HG02642 (cell line): ENCODE results near the gene CTRB1.

Experiments
- ATAC-seq: cut with Tn5 transposase; IDR thresholded peaks from one replicate; pipeline ENCODE4 v1.9.1; 2021; ENCODE audit warnings: mild to moderate bottlenecking; ENCODE audit not compliant: unreplicated experiment, poor library complexity

The CTRB1 gene

GRCh38 chr16:75218256-75219076 lies at the start of gene CTRB1:
TSS of gene CTRB1 (plus strand) at chr16:75218988. CDS start at chr16:75219008, 20 bp downstream.
- ATAC-seq, result peak; percentile 79

GRCh38 chr16:75169899-75170405 lies 48.8 kb upstream of the CTRB1 start:
- ATAC-seq, result no peak

DNA sequence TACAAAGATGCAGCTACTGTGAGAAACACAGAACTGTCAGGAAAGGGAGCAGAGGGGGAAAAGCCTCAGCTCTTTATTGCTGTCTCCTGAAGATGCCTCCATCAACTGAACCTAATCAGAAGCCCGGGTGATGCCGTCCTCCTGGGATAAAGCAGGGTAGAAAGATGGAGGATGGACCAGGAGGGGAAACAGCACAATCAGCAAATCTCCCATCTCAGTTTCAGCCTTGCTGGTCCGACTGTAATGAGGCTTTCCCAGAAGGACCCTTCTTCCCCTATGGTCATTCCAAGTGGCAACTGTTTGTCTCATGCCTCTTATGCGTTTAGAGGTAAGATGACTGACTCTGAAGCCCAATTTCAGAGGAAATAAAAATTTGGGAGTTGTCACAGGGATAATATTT lies 46.2 kb upstream of the CTRB1 start:
- ATAC-seq, result no peak

GRCh38 chr16:75175074-75175473 lies 43.7 kb upstream of the CTRB1 start:
- no peak for ATAC-seq

DNA sequence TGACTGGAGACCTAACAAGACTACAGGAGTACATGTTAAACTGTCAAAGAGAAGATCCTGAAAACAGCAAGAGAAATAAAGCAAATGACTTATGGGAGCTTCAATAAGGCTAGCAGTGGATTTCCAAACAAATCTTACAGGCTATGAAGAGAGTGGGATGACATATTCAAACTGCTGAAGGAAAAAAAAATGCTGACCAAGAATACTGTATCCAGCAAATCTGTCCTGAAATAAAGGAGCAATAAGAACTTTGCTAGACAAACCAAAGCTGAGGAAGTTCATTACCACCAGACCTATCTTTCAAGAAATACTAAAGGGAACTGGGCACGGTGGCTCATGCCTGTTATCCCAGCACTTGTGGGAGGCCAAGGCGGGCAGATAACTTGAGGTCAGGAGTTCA lies 41.9 kb upstream of the CTRB1 start:
- ATAC-seq, result no peak

GRCh38 chr16:75179208-75179607 lies 39.6 kb upstream of the CTRB1 start:
- no peak for ATAC-seq

- ATAC-seq, result no peak
Measured at GRCh38 chr16:75181630-75182029, 37.2 kb upstream of the CTRB1 start.

DNA sequence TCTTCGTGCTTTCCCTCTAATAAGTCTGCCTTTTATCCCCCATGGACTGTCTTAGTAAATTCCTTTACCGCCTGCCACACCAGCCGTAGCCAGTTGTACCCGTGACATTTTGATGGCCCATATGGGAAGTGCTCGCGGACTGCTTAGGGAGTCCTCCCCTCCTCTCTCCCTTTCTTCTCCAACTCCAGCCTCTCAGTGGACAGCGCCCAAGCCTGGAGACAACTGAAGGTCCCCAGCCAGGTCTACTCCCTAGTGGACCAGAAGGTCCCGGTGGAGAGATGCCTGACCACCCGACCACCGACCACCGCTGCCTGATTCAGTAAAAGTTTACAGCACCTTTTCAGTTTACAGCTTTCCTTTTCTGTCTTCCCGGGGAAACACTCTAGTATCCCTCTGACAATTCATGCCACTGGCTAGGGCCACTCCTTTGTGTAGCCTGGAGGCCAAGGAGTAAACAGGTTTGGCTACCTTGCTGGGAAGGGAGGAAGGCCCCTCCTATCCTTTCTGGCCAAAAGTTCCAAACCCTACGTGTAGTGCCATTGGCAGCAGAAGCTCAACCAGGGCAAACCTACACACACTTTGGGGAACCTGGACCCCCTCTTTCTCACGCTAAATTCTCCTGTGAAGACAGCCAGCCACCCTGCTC lies 29.8 kb upstream of the CTRB1 start:
- ATAC-seq, result no peak

DNA sequence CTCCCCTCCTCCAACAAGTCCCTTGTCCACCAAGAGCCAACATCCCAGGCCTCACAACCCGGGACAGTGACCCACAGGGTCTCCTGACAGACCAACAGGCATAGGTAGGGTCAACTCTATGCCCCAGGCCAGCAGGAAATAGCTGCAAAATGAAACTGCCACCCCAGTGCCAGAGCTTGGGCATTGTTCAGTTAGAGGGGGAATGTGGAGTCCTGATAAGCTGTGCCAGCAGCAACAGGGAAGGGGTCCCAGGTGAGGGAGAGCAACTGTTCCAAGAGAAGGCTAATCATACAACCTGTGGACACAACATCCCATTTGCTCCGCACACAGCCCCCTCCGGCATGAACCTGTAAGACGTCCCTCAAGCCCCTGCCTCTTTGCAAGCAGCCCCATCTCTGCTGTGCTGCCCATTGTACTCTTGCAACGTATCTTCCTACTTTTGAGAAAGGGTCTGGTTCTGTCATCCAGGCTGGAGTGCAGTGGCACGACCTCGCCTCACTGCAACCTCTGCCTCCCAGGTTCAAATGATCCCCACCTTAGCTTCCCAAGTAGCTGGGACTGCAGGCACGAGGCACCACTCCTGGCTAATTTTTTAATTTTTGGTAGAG lies 29.0 kb upstream of the CTRB1 start:
- no peak for ATAC-seq

DNA sequence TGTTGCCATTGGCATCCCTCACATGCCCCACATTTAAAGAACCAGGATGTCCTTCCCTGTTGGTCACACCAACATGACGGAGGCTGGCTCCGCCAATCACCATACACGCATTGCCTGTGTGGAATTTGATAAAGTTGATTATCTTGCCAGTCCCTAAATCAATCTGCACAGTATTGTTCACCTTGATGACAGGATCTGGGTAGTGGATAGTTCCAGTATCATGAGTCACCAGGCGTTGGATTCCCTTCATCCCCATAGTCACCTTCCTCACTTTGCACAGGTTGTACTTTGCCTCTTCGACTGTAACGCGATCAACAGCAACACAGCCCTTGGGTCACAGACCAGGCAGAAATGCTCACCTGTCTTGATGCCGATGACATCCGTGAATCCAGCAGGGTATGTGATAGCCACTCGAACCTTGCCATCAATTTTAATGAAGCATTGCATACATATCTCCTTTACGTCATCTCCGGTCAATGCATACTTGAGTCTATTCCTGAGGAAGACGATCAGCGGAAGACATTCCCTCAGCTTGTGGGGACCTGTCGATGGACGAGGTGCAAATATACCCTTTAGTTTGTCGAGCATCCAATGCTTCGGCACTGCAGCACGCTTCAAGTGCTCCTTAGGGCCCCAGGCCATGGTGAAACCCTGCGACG lies 26.1 kb upstream of the CTRB1 start:
- ATAC-seq, result no peak

DNA sequence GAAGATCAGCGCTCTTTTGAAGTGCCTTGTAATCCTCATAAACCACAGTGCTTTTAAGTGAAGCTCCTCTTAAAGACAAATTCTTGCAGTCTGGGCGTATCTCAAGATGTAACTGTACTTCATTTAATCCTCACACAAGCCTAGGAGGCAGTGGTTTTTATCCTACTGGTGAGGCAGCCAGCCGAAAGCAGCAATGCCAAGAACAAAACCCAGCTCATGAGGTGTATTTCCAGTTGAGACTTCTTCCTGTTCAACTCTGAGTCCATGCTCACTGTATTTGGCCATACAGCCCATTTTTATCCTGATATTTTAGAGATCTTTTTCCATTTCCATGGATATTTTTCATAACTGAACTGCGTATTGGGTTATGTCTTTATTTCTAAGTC lies 25.5 kb upstream of the CTRB1 start:
- ATAC-seq, result no peak

DNA sequence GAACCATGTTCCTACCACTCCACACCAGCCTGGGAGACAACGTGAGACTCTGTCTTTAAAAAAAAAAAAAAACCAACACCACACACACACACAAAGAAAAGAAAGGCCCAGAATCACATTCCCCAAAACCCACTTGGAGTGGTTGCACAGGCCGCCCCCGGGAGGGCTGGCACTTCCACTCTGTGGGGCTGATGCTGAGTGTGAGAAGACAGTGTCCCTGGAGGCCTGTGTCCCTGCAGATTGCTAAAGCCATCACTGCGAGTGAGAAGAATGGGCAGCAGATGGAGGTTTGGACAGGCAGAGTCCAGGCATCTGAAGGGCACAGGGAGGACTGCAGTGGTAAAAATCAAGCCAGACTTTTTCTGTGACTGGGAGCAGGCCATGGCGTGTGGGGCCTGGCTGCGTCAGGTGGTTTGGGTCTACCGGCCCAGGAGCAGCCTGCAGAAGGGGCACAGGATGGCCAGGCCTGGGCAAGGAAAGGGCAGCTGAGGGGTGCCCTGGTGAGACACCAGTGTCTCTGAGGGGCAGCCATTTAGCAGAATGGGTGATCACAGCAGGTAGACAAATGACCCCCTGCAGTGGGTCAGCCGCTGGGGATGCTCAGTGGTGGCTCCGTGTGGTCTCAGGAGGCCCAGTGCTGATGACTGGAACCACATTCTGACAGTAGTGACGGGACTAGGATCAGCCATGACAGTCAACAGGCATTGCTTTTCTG lies 24.9 kb upstream of the CTRB1 start:
- ATAC-seq, result no peak

GRCh38 chr16:75195811-75196790 lies 22.7 kb upstream of the CTRB1 start:
- ATAC-seq, result no peak

GRCh38 chr16:75196836-75197235 lies 22.0 kb upstream of the CTRB1 start:
- ATAC-seq, result no peak

DNA sequence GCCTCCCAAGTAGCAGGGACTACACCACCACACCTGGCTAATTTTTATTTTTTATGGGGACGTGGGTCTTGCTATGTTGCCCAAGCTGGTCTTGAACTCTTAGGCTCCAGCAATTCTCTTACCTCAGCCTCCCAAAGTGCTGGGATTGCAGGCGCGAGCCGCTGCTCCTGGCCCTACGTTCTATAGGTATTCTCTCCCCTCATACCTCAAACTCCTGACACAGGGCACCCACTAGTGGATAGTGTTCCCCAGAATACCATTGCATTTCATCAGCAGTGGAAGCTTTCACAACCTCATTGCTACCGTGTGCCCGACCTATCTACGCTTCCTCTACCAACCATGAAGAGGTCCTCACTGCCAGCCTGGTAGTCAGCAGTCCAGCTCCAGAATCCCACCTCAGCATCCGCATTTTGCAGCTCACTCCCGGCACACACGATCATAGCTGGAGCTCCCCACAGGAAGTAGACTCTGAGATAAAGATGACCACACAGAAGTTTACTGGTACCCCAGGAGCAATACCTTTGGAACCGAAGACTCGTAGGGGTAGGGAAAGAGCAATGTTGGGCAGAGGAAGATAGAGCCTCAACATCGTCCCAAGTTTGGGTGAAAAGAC lies 21.2 kb upstream of the CTRB1 start:
- no peak for ATAC-seq

DNA sequence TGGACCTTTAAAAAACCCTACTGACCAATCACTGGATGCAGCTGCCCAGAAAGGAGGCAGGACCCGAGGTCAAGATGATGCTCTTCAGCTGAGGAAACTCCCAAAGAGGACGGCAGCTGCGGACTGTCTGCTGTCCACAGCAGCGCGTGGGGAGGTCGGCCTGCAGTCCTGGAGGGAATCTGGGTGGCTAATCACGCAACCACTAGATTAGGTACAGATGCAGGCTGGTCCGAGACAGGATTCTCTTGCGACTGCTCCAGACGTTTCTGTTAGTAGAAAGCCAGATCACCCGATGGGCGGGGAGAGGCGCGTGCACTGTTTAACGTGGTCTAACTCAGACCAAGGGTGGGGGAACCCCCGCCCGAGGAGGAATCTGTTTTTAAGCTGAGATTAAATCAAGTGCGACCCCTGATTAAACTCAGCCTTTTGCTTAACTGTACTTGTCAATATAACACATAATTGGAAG lies 20.6 kb upstream of the CTRB1 start:
- ATAC-seq, result no peak

- ATAC-seq, result no peak
Measured at GRCh38 chr16:75202069-75202590, 16.7 kb upstream of the CTRB1 start.

GRCh38 chr16:75203096-75203495 lies 15.7 kb upstream of the CTRB1 start:
- no peak for ATAC-seq
